ENCODE measurements around the gene GLI1.

DNA sequence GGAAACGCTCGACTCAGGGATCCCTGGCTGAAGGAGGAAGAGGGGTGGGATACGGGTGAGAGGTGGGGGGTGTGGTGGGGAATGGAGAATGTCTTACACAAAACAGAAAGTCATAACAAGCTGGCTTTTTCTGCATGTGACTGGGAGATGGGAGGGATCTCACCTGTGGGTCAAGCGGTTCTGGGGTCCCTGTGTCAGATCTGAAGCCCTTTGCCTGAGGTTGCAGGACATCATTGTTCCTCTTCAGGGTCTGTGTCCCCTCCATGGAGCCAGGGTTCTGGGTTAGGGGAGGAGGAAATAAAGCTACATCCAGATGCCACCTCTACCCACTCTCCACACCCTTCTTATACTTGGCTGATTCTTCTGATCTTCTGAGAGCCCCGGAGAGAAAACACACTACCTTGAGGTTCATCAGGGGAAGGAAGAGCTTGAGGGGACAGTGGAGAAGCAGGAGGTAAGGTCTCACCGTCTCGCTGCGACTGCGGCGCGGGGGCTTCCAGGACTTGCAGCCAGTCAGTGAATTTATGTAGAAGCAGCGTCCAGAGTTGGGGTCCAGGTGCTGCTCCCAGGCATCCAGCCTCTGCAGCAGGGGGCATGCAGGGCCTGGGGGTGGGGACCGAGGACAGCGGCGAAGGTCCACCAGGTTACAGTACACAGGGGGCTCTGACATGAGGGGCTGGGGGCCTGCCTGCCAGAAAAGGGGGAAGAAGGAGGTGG lies 17.6 kb downstream of the GLI1 start:
- TF ChIP-seq, protein P1, sequence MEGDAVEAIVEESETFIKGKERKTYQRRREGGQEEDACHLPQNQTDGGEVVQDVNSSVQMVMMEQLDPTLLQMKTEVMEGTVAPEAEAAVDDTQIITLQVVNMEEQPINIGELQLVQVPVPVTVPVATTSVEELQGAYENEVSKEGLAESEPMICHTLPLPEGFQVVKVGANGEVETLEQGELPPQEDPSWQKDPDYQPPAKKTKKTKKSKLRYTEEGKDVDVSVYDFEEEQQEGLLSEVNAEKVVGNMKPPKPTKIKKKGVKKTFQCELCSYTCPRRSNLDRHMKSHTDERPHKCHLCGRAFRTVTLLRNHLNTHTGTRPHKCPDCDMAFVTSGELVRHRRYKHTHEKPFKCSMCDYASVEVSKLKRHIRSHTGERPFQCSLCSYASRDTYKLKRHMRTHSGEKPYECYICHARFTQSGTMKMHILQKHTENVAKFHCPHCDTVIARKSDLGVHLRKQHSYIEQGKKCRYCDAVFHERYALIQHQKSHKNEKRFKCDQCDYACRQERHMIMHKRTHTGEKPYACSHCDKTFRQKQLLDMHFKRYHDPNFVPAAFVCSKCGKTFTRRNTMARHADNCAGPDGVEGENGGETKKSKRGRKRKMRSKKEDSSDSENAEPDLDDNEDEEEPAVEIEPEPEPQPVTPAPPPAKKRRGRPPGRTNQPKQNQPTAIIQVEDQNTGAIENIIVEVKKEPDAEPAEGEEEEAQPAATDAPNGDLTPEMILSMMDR (IDR thresholded peaks at IDR 0.05): no peak
- TF ChIP-seq POLR2AphosphoS5 (IDR thresholded peaks at IDR 0.05) (no peak), POLR2A (IDR thresholded peaks at IDR 0.05) (no peak), EP300 (IDR thresholded peaks at IDR 0.05) (no peak)
